DOHH2 (cell line): Measurements from ENCODE around the gene CBFA2T3.

ENCODE experiments used
- H3F3A ChIP-seq: fragments of 200-600 bp; sonication (generic), shearing (Covaris generic); 2 replicates; pipeline ENCODE4 v1.6.0; 2016; ENCODE audit warnings: antibody characterized with exemption, mild to moderate bottlenecking; ENCODE audit not compliant: control insufficient read depth, insufficient read depth
- H3K27ac ChIP-seq: fragments of 200-600 bp; sonication (generic); 2 replicates; pipeline ENCODE4 v1.5.1; 2014; ENCODE audit warnings: low read depth, mild to moderate bottlenecking, low read length, moderate library complexity
- H3K27me3 ChIP-seq: fragments of 200-600 bp; sonication (generic); 2 replicates; pipeline ENCODE4 v1.6.1; 2014; ENCODE audit warnings: mild to moderate bottlenecking, low read length, mixed read lengths; ENCODE audit not compliant: control insufficient read depth
- H3K36me3 ChIP-seq: fragments of 200-600 bp; sonication (generic); 2 replicates; pipeline ENCODE4 v1.6.1; 2014; ENCODE audit warnings: mild to moderate bottlenecking, low read length, moderate library complexity, mixed read lengths; ENCODE audit not compliant: control insufficient read depth
- H3K4me1 ChIP-seq: fragments of 200-600 bp; sonication (generic); 2 replicates; pipeline ENCODE4 v1.6.1; 2014; ENCODE audit warnings: mild to moderate bottlenecking, low read length, mixed read lengths; ENCODE audit not compliant: control insufficient read depth
- H3K4me2 ChIP-seq: fragments of 200-600 bp; sonication (generic); 2 replicates; pipeline ENCODE4 v1.6.0; 2014; ENCODE audit warnings: mild to moderate bottlenecking, low read length, moderate library complexity
- H3K4me3 ChIP-seq: fragments of 200-600 bp; sonication (generic); 2 replicates; pipeline ENCODE4 v1.5.1; 2014; ENCODE audit warnings: mild to moderate bottlenecking, low read length, mixed read lengths
- H3K79me2 ChIP-seq: fragments of 200-600 bp; sonication (generic); 2 replicates; pipeline ENCODE4 v1.6.1; 2014; ENCODE audit warnings: mild to moderate bottlenecking, low read length, mixed read lengths; ENCODE audit not compliant: control insufficient read depth
- H3K9me2 ChIP-seq: fragments of 200-600 bp; sonication (generic); replicated peaks from 2 replicates; pipeline ENCODE4 v1.6.1; 2014; ENCODE audit warnings: mild to moderate bottlenecking, low read length, mixed read lengths; ENCODE audit not compliant: control insufficient read depth
- H3K9me3 ChIP-seq: fragments of 200-600 bp; sonication (generic); 2 replicates; pipeline ENCODE4 v1.6.1; 2014; ENCODE audit warnings: antibody characterized with exemption, low read length, mixed read lengths; ENCODE audit not compliant: control insufficient read depth, insufficient read depth
- H4K20me1 ChIP-seq: fragments of 200-600 bp; sonication (generic); 2 replicates; pipeline ENCODE4 v1.6.0; 2014; ENCODE audit warnings: low read depth, mild to moderate bottlenecking, antibody characterized with exemption, low read length, moderate library complexity; ENCODE audit not compliant: control insufficient read depth, insufficient read depth
- EZH2phosphoT487 ChIP-seq: fragments of 200-600 bp; sonication (generic); IDR thresholded peaks from 2 replicates; pipeline ENCODE4 v1.6.1; 2017; ENCODE audit warnings: borderline replicate concordance, mild to moderate bottlenecking, antibody characterized with exemption, low read length, moderate library complexity, mixed read lengths
- TF ChIP-seq, protein P1 (sequence below): fragments of 200-600 bp; sonication (generic); IDR thresholded peaks from one replicate; pipeline ENCODE4 v1.5.1; 2014; ENCODE audit warnings: antibody characterized with exemption, mild to moderate bottlenecking, low read depth, low read length; ENCODE audit not compliant: poor library complexity, severe bottlenecking

Gene CBFA2T3

DNA sequence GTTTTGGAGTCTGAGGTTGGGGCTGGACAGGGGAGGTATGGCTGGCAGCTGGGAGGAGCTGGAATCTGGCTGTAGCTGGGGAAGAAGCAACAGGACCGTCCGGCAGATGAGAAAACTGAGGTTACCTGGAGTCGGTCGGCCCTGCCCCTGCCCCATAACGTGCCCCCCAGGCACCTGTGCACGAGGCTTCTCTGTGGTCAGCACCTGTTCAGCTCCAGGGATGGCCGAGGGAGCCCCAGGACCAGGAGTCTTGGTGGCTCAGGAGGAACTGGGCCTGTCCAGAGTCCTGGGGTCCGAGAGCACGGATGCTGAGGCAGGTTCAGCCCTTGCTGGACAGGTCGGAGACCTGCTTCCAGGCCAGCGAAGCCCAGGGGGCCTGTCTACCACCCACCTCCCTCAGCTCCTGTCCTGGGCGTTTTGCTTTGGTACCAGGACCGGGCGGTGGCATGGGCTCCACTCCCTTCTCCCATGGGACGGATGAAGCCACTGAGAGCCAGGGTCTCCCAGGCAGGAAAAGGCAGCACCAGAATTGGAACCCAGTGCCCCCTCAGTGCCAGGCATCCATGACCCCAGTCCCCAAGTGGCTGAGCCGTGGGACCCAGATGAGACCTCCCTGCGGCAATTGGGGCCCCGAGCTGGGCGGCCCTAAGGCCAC is 17.1 kb upstream of the CBFA2T3 start:
- Histone ChIP-seq H3K9me3 (peaks cover 24% of the 10 kb centered on the region), H3K4me2 (peak overlapping the region; percentile 93), H3K27me3 (no peaks in the 10 kb centered on the region), H4K20me1 (no peaks in the 10 kb centered on the region), H3F3A (peaks cover 29% of the 10 kb centered on the region), H3K36me3 (peaks cover 3% of the 10 kb centered on the region; the same call in 1 of the 2 replicates), H3K27ac (peak overlapping the region; percentile 100), H3K4me3 (peak overlapping the region; percentile 47), H3K79me2 (no peaks in the 10 kb centered on the region), H3K4me1 (peaks cover 48% of the 10 kb centered on the region), H3K9me2 (no peaks in the 10 kb centered on the region)
- TF ChIP-seq EZH2phosphoT487: no peak
- TF ChIP-seq, protein P1, sequence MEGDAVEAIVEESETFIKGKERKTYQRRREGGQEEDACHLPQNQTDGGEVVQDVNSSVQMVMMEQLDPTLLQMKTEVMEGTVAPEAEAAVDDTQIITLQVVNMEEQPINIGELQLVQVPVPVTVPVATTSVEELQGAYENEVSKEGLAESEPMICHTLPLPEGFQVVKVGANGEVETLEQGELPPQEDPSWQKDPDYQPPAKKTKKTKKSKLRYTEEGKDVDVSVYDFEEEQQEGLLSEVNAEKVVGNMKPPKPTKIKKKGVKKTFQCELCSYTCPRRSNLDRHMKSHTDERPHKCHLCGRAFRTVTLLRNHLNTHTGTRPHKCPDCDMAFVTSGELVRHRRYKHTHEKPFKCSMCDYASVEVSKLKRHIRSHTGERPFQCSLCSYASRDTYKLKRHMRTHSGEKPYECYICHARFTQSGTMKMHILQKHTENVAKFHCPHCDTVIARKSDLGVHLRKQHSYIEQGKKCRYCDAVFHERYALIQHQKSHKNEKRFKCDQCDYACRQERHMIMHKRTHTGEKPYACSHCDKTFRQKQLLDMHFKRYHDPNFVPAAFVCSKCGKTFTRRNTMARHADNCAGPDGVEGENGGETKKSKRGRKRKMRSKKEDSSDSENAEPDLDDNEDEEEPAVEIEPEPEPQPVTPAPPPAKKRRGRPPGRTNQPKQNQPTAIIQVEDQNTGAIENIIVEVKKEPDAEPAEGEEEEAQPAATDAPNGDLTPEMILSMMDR: no peak

DNA sequence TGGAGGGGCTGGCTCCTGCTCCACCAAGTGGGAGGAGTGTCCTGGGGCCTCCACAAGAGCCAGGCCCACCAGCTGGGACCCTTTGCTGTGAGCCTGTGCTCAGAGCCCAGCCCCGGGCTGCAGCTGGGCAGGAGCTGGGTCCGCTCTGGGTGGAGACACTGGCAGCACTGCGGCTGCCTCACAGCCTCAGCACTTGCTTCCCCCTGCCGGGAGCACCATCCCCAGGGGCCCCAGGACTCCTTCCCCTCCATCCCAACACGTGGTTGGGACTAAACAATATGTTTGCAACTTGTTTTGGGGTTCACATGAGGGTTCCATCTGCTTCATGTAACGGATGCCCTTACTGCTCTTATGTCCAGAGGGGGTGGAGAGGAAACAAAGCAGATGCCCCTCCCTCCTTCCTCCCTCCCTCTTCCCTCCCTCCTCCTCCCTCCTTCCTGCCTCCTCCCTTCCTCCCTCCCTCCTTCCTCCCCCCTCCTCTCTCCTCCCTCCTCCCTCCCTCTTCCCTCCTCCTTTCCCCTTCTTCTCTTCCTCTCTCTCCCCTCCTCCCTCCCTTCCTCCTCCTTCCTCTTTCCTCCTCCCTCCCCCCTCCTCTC is 16.3 kb upstream of the CBFA2T3 start:
- Histone ChIP-seq H3K27ac (peak overlapping the region; percentile 100), H3K9me2 (no peaks in the 10 kb centered on the region), H3K36me3 (peaks cover 3% of the 10 kb centered on the region; the same call in 1 of the 2 replicates), H3F3A (peaks cover 28% of the 10 kb centered on the region), H3K27me3 (no peaks in the 10 kb centered on the region), H3K79me2 (no peaks in the 10 kb centered on the region), H3K4me3 (peak overlapping the region; percentile 71), H3K9me3 (peaks cover 16% of the 10 kb centered on the region), H4K20me1 (no peaks in the 10 kb centered on the region), H3K4me2 (peak overlapping the region; percentile 93), H3K4me1 (peaks cover 52% of the 10 kb centered on the region)
- TF ChIP-seq, protein P1: no peak
- no peak for TF ChIP-seq EZH2phosphoT487

DNA sequence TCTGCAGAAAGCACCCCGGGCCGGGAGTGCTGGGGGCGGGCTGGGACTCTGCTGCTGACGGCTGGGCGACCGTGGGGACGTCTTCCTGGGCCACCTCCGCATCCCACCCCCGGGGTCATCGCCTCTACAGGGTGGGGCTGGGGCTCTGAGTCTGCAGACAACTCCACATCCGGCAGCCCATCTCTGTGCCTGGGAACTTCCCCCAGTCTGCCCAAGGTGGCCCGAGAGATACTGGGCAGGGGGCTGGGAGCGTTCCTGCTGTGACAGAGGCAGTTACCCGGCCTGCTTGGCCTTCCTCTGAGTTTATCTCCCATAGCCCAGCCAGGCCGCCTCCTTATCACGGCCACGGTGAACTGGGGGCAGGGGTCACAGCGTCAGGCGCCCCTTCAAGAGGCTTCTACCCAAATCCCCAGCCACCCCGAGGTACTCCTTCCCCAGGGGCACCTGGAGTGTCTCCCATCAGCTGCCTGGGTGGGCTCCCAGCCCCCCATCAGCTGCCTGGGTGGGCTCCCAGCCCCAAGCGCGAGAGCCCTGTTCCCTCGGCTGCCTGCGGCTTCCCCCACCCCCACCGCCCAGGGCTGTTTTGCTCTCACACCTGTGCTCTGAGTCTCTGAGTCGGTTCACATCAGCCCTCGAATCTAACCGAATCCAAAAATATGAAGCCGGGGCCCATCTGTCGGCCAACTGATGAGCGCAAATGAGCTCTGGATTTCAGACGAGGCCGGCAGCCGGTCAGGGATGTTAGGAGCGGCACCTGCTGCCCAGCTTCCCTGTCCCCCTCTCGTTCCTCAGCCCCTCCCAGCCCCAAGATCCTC is 15.6 kb upstream of the CBFA2T3 start:
- Histone ChIP-seq H3K9me2 (no peaks in the 10 kb centered on the region), H3K27me3 (no peaks in the 10 kb centered on the region), H3K4me2 (peak overlapping the region; percentile 93), H3K4me3 (peak overlapping the region; percentile 71), H4K20me1 (no peaks in the 10 kb centered on the region), H3K4me1 (peaks cover 59% of the 10 kb centered on the region), H3K36me3 (peaks cover 3% of the 10 kb centered on the region; the same call in 1 of the 2 replicates), H3K9me3 (peaks cover 9% of the 10 kb centered on the region), H3F3A (peaks cover 30% of the 10 kb centered on the region), H3K79me2 (no peaks in the 10 kb centered on the region), H3K27ac (peak overlapping the region; percentile 100)
- TF ChIP-seq EZH2phosphoT487: no peak
- TF ChIP-seq, protein P1: no peak
